GM12891 (cell line): Measurements from ENCODE around the gene KIF18B.

Experiments
- PAX5 ChIP-seq: IDR thresholded peaks from 2 replicates; pipeline ENCODE4 v1.6.1; 2011; ENCODE audit warnings: low read length, moderate library complexity, mild to moderate bottlenecking; ENCODE audit not compliant: insufficient read depth, severe bottlenecking
- POLR2A ChIP-seq: IDR thresholded peaks from 2 replicates; pipeline ENCODE4 v1.6.1; 2011; ENCODE audit warnings: low read depth, low read length, control low read depth
- POLR2AphosphoS5 ChIP-seq: IDR thresholded peaks from 2 replicates; pipeline ENCODE4 v1.6.1; 2011; ENCODE audit warnings: low read depth, low read length, control low read depth
- TAF1 ChIP-seq: IDR thresholded peaks from 2 replicates; pipeline ENCODE4 v1.6.1; 2011; ENCODE audit warnings: low read depth, low read length, control low read depth

- TF ChIP-seq POLR2A (no peak), TAF1 (no peak), POLR2AphosphoS5 (no peak), PAX5 (no peak)
Measured at GRCh38 chr17:44935116-44935515, 12.5 kb downstream of the KIF18B start.
